ENCODE results near the gene CDYL.

Gene CDYL

DNA sequence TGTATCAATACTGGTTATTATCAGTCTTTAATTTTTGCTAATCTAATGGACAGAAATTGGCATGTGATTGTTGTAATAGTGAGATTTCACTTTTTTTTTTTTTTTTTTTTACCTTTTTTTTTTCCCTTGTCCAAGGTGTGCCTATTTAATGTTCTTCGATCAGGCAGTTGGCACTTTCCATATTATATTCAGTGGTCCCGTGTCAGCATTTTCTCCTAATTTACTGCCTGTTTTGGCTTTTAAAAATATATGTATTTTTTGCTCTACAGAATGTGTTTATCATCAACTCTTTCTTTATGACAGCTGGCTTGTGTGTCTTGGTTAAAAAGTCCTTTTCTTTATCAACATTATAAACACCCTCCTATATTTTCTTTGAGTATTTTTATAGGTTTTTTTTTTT, 39.4 kb downstream of the CDYL start:
- no peaks in the 10 kb centered on the region for H3K27me3 ChIP-seq (ENCODE audit: insufficient read depth, poor library complexity, severe bottlenecking)
- H3K27ac ChIP-seq (ENCODE audit: poor library complexity, severe bottlenecking): no peak overlapping the region
- no peaks in the 10 kb centered on the region for H3K9me3 ChIP-seq (ENCODE audit: severe bottlenecking)
- no peak for ATAC-seq (ENCODE audit: low read depth)
- no peak overlapping the region for H3K4me3 ChIP-seq (ENCODE audit: severe bottlenecking)
- H3K4me1 ChIP-seq (ENCODE audit: insufficient read depth, poor library complexity, severe bottlenecking): peaks cover 13% of the 10 kb centered on the region
- no peak for DNase-seq (ENCODE audit: low spot score)
- H3K36me3 ChIP-seq (ENCODE audit: low read depth): no peaks in the 10 kb centered on the region
- no peak for TF ChIP-seq CTCF (IDR thresholded peaks at IDR 0.05; ENCODE audit: poor library complexity, severe bottlenecking)

DNA sequence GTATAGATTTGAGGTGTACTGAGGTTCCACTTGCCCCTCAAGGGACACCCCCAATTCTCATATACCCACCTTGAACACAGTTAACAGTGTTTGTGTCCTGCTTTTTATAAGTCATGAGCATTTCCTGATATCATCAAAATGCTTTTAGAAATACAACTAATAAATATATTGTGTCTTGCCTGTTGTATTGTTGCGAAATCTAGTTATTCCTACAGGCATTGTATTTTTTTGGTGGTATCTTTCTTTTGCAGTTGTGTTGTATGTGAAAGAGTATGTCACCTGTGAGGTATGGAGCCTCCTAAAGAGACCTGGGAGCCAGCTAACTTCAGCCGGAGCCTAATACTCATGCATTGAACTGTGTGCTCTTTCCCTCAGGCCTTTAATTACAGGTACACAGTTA, 40.7 kb downstream of the CDYL start:
- H3K36me3 ChIP-seq (ENCODE audit: low read depth): no peaks in the 10 kb centered on the region
- no peak overlapping the region for H3K27ac ChIP-seq (ENCODE audit: poor library complexity, severe bottlenecking)
- no peaks in the 10 kb centered on the region for H3K27me3 ChIP-seq (ENCODE audit: insufficient read depth, poor library complexity, severe bottlenecking)
- ATAC-seq (ENCODE audit: low read depth) (no peak), DNase-seq (ENCODE audit: low spot score) (no peak)
- no peak overlapping the region for H3K4me3 ChIP-seq (ENCODE audit: severe bottlenecking)
- no peaks in the 10 kb centered on the region for H3K9me3 ChIP-seq (ENCODE audit: severe bottlenecking)
- H3K4me1 ChIP-seq (ENCODE audit: insufficient read depth, poor library complexity, severe bottlenecking): peaks cover 6% of the 10 kb centered on the region
- TF ChIP-seq CTCF (IDR thresholded peaks at IDR 0.05; ENCODE audit: poor library complexity, severe bottlenecking): no peak

GRCh38 chr6:4817551-4817950, 41.3 kb downstream of the CDYL start:
- no peak for TF ChIP-seq CTCF (IDR thresholded peaks at IDR 0.05; ENCODE audit: poor library complexity, severe bottlenecking)
- H3K4me3 ChIP-seq (ENCODE audit: severe bottlenecking): no peak overlapping the region
- H3K27ac ChIP-seq (ENCODE audit: poor library complexity, severe bottlenecking): no peak overlapping the region
- H3K4me1 ChIP-seq (ENCODE audit: insufficient read depth, poor library complexity, severe bottlenecking): no peaks in the 10 kb centered on the region
- H3K36me3 ChIP-seq (ENCODE audit: low read depth): no peaks in the 10 kb centered on the region
- H3K27me3 ChIP-seq (ENCODE audit: insufficient read depth, poor library complexity, severe bottlenecking): no peaks in the 10 kb centered on the region
- DNase-seq (ENCODE audit: low spot score): no peak
- ATAC-seq (ENCODE audit: low read depth): no peak
- H3K9me3 ChIP-seq (ENCODE audit: severe bottlenecking): no peaks in the 10 kb centered on the region

DNA sequence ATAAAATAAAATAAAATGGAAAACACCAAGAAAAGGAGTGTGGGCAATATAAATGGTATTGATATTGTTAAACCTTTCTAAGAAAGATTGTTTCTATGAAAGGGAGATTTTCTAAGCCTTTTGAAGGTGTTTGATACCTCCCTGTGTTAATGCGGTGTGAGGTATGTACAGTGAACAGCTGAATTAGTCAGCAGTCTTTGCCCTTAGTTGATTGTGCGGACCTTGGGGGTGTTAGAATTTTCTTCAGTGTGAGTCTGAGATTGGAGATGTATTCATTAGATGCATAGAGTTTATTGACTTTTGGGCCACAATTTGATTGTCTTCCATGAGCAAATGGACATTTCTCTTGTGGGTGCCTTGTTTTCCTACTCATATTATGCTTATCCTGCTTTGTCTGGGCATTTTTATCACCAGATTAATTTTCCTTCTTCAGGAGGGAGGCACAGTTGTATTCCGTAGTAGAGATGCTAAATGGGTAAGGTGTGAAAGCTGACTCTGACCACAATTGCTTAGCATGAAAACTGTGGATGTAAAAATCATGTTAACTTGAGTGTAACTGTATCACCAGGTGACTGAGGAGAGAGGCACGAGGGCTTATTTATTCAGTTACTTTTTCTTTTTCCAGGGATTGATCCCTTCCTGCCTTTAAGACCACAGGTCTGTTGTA, 42.2 kb downstream of the CDYL start:
- Histone ChIP-seq H3K27ac (ENCODE audit: poor library complexity, severe bottlenecking) (no peak overlapping the region), H3K4me1 (ENCODE audit: insufficient read depth, poor library complexity, severe bottlenecking) (no peaks in the 10 kb centered on the region), H3K36me3 (ENCODE audit: low read depth) (no peaks in the 10 kb centered on the region), H3K27me3 (ENCODE audit: insufficient read depth, poor library complexity, severe bottlenecking) (no peaks in the 10 kb centered on the region), H3K4me3 (ENCODE audit: severe bottlenecking) (no peak overlapping the region), H3K9me3 (ENCODE audit: severe bottlenecking) (no peaks in the 10 kb centered on the region)
- DNase-seq (ENCODE audit: low spot score) (no peak), ATAC-seq (ENCODE audit: low read depth) (no peak)
- TF ChIP-seq CTCF (IDR thresholded peaks at IDR 0.05; ENCODE audit: poor library complexity, severe bottlenecking): no peak

- no peaks in the 10 kb centered on the region for H3K27me3 ChIP-seq (ENCODE audit: insufficient read depth, poor library complexity, severe bottlenecking)
- H3K36me3 ChIP-seq (ENCODE audit: low read depth): no peaks in the 10 kb centered on the region
- ATAC-seq (ENCODE audit: low read depth) (peak; percentile 27; the same call in 1 of the 3 replicates), DNase-seq (ENCODE audit: low spot score) (no peak)
- no peak overlapping the region for H3K27ac ChIP-seq (ENCODE audit: poor library complexity, severe bottlenecking)
- H3K4me3 ChIP-seq (ENCODE audit: severe bottlenecking): no peak overlapping the region
- TF ChIP-seq CTCF (IDR thresholded peaks at IDR 0.05; ENCODE audit: poor library complexity, severe bottlenecking): no peak
- H3K4me1 ChIP-seq (ENCODE audit: insufficient read depth, poor library complexity, severe bottlenecking): no peaks in the 10 kb centered on the region
- H3K9me3 ChIP-seq (ENCODE audit: severe bottlenecking): no peaks in the 10 kb centered on the region
These were observed 43.6 kb downstream of the CDYL start for GRCh38 chr6:4819706-4820283.
